Rectal smooth muscle tissue (tissue), 1 donor: ENCODE results near the gene ATP1B4.

Experiments used
- H3K27ac ChIP-seq: one replicate; pipeline ENCODE4 v1.7.0; 2013; ENCODE audit warnings: low read depth, low read length, inconsistent platforms
- H3K27me3 ChIP-seq: one replicate; pipeline ENCODE4 v1.7.0; 2013; ENCODE audit warnings: low read length; ENCODE audit not compliant: control insufficient read depth, insufficient read depth
- H3K36me3 ChIP-seq: one replicate; pipeline ENCODE4 v1.7.0; 2013; ENCODE audit warnings: low read length; ENCODE audit not compliant: control insufficient read depth, insufficient read depth
- H3K4me1 ChIP-seq: one replicate; pipeline ENCODE4 v1.7.0; 2013; ENCODE audit warnings: low read length; ENCODE audit not compliant: control insufficient read depth, insufficient read depth
- H3K4me3 ChIP-seq: one replicate; pipeline ENCODE4 v1.7.0; 2013; ENCODE audit warnings: low read length
- H3K9ac ChIP-seq: one replicate; pipeline ENCODE4 v1.7.0; 2013; ENCODE audit warnings: low read length

ATP1B4 gene

GRCh38 chrX:120379937-120380681 is 18.2 kb downstream of the ATP1B4 start:
- no peak overlapping the region for H3K27ac ChIP-seq
- no peak overlapping the region for H3K4me3 ChIP-seq
- H3K36me3 ChIP-seq, result no peaks in the 10 kb centered on the region
- H3K9ac ChIP-seq, result no peak overlapping the region
- no peaks in the 10 kb centered on the region for H3K27me3 ChIP-seq
- H3K4me1 ChIP-seq, result no peaks in the 10 kb centered on the region

DNA sequence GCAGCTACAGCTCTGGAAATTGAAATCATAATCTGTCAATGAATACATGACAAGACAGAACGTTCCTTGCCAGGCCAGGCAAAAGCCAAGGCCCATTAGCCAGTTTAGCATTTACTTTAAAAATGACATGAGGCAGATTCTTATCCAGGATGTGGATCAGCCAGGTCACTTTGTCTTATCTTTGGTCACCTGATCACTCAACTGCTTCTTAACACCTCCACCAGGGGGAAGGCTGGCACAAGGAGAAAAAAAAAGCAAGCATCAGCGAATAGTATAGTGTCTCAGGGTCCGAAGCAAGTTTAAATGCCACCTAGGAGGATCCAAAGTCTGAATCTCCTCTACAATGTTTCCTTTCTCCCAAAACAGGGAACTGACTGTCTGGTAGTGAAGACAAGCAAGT is 18.8 kb downstream of the ATP1B4 start:
- no peaks in the 10 kb centered on the region for H3K4me1 ChIP-seq
- no peak overlapping the region for H3K4me3 ChIP-seq
- H3K36me3 ChIP-seq, result no peaks in the 10 kb centered on the region
- no peak overlapping the region for H3K27ac ChIP-seq
- no peaks in the 10 kb centered on the region for H3K27me3 ChIP-seq
- no peak overlapping the region for H3K9ac ChIP-seq

- Histone ChIP-seq H3K27ac (no peak overlapping the region), H3K27me3 (no peaks in the 10 kb centered on the region), H3K4me3 (no peak overlapping the region), H3K4me1 (no peaks in the 10 kb centered on the region), H3K36me3 (no peaks in the 10 kb centered on the region), H3K9ac (no peak overlapping the region)
Observed at GRCh38 chrX:120401301-120401700, 39.4 kb downstream of the ATP1B4 start.

DNA sequence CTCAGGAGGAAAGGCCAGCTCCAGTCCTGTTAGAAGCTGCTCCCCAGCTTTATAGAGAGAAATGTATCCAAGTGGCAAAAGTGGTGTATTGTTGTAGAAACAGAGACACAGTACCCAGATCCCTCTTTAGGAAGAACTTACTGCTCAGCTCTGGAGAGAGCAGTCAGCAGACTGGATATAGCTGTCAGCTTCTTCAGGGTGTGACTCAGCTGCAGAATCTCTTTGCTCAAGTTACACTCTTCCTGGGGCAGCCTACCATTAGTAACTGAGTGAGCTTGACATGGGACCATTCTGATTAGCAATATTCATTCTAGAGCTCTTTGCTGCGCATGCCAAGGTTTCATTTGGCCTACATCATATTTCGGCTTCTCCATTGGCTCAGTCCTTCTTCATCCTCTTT is 40.5 kb downstream of the ATP1B4 start:
- Histone ChIP-seq H3K27ac (no peak overlapping the region), H3K9ac (no peak overlapping the region), H3K4me3 (no peak overlapping the region), H3K36me3 (no peaks in the 10 kb centered on the region), H3K4me1 (no peaks in the 10 kb centered on the region), H3K27me3 (no peaks in the 10 kb centered on the region)

- Histone ChIP-seq H3K4me1 (no peaks in the 10 kb centered on the region), H3K27me3 (no peaks in the 10 kb centered on the region)
Observed at GRCh38 chrX:120406638-120407037, 44.7 kb downstream of the ATP1B4 start.

GRCh38 chrX:120408168-120408567 is 46.3 kb downstream of the ATP1B4 start:
- Histone ChIP-seq H3K9ac (no peak overlapping the region), H3K27ac (no peak overlapping the region)

More at GRCh38 chrX:120406638-120407037, 44.7 kb downstream of the ATP1B4 start:
- H3K36me3 ChIP-seq, result no peaks in the 10 kb centered on the region
- H3K4me3 ChIP-seq, result no peak overlapping the region
- no peak overlapping the region for H3K9ac ChIP-seq
- H3K27ac ChIP-seq, result no peak overlapping the region

GRCh38 chrX:120419463-120419862 is 57.6 kb downstream of the ATP1B4 start:
- Histone ChIP-seq H3K27me3 (no peaks in the 10 kb centered on the region), H3K4me1 (no peaks in the 10 kb centered on the region), H3K36me3 (no peaks in the 10 kb centered on the region), H3K9ac (no peak overlapping the region), H3K4me3 (no peak overlapping the region), H3K27ac (no peak overlapping the region)

More at GRCh38 chrX:120408168-120408567, 46.3 kb downstream of the ATP1B4 start:
- H3K4me3 ChIP-seq, result no peak overlapping the region
- H3K4me1 ChIP-seq, result no peaks in the 10 kb centered on the region
- no peaks in the 10 kb centered on the region for H3K27me3 ChIP-seq
- H3K36me3 ChIP-seq, result no peaks in the 10 kb centered on the region

DNA sequence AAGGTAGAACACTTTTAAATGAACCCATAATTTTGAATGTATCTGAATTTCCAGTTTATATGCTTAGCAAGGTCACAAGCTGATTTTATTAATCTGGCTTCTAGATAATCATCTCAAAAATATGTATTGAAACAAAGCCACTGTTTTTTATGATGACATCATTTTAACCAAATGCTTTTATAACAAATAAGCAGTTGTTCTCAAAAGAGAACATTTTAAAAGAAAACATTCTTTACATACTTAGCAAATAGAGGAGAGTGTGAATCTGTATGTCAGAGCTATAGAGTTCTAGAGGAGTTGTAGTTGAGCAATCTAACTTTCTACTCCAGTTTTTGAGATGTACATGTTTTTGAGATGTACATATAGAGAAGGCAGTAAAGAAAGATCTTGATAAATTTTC is 64.7 kb downstream of the ATP1B4 start:
- Histone ChIP-seq H3K36me3 (no peaks in the 10 kb centered on the region), H3K4me3 (no peak overlapping the region), H3K4me1 (no peaks in the 10 kb centered on the region), H3K27ac (no peak overlapping the region), H3K27me3 (no peaks in the 10 kb centered on the region), H3K9ac (no peak overlapping the region)

DNA sequence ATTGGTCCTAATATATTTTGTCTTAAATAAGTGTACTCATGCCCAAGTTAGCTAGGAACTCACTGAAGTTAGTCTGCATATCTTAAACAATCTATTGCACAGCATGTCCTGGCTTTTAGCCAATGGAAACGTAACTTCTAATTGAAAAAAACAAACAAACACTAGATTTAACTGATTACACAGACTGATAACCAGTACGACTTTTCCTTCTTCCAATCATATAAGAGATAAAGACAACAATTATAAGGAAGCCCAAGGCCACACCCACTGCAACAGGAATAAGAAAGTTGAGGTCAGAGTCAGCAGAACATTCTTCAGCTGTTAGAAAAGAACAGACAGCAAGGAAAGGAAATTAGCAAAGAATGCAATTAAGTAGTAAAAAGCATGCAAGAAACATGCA is 66.4 kb downstream of the ATP1B4 start:
- H3K36me3 ChIP-seq, result no peaks in the 10 kb centered on the region
- no peak overlapping the region for H3K9ac ChIP-seq
- no peak overlapping the region for H3K4me3 ChIP-seq
- H3K27me3 ChIP-seq, result no peaks in the 10 kb centered on the region
- H3K27ac ChIP-seq, result no peak overlapping the region
- H3K4me1 ChIP-seq, result no peaks in the 10 kb centered on the region

DNA sequence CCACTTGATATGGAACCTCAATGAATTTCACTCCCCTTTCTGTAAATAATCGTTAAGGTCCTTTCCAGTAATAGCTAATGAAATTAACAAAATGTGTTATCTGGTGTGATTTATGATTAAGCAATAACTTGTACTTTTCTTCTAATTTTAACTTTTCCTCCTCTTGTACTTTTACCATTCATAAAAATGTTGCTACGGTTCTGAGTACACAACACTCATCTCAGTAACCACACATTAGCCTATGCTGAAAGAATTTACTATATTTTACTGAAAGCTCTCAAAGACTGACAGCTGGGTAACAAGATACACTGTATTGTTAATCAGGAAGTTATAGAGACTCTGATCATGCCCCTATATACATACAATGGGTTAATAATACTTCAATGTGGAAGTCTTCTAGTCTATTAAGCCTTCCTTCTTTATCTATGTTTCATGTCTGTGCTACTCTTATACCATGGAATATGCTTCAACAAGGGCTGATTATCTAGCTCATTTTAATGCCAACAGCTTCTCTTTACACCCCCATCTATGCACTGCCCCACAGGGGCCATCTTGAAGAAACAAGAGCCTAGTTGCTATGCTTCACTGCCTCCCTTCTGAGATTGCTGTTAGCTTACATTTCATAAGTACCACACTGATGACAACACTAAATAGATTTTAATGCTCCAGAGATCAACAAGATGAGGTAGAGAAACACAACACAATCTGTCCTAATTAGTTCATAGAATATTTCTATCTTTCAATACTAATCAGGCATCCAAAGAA is 68.1 kb downstream of the ATP1B4 start:
- Histone ChIP-seq H3K4me3 (no peak overlapping the region), H3K36me3 (no peaks in the 10 kb centered on the region), H3K27me3 (no peaks in the 10 kb centered on the region), H3K4me1 (no peaks in the 10 kb centered on the region), H3K27ac (no peak overlapping the region), H3K9ac (no peak overlapping the region)
